Bronchial epithelial cell (primary cell): ENCODE data around the gene ACTN1. TPM values are rescaled to one million over a fixed set of nuclear protein-coding genes. Genes with fewer than 3 reads are reported as not detected.

Experiments used
- DNase-seq: peaks from one replicate; pipeline ENCODE4 v3.0.0-alpha.2; 2010; ENCODE audit warnings: low read depth
- FAIRE-seq: peaks from 2 replicates; lab custom pipeline; 2011; peaks lifted over from hg19 to GRCh38; lab: Jason Lieb, UNC
- H3K27me3 ChIP-seq: 2 replicates; pipeline ENCODE4 v1.5.1; 2011; ENCODE audit warnings: low read length; ENCODE audit not compliant: control insufficient read depth, insufficient read depth
- H3K36me3 ChIP-seq: 2 replicates; pipeline ENCODE4 v1.5.1; 2011; ENCODE audit warnings: low read length; ENCODE audit not compliant: control insufficient read depth, insufficient read depth
- H3K4me3 ChIP-seq: 2 replicates; pipeline ENCODE4 v1.5.1; 2011; ENCODE audit warnings: mild to moderate bottlenecking, low read depth, low read length, control low read depth
- CTCF ChIP-seq: IDR thresholded peaks from 2 replicates; pipeline ENCODE4 v1.5.1; 2011; ENCODE audit warnings: mild to moderate bottlenecking, moderate library complexity, low read length, control low read depth, inconsistent platforms; ENCODE audit not compliant: insufficient read depth, severe bottlenecking
- total RNA-seq: library from RNA; depleted of rRNA; stranded (reverse); fragments of >200 nt; gene quantifications from 2 replicates; pipeline ENCODE4 v1.2.1, GENCODE V29; 2014

ACTN1 gene
- total RNA-seq, 1 donor from 2014 or later: 165 TPM

DNA sequence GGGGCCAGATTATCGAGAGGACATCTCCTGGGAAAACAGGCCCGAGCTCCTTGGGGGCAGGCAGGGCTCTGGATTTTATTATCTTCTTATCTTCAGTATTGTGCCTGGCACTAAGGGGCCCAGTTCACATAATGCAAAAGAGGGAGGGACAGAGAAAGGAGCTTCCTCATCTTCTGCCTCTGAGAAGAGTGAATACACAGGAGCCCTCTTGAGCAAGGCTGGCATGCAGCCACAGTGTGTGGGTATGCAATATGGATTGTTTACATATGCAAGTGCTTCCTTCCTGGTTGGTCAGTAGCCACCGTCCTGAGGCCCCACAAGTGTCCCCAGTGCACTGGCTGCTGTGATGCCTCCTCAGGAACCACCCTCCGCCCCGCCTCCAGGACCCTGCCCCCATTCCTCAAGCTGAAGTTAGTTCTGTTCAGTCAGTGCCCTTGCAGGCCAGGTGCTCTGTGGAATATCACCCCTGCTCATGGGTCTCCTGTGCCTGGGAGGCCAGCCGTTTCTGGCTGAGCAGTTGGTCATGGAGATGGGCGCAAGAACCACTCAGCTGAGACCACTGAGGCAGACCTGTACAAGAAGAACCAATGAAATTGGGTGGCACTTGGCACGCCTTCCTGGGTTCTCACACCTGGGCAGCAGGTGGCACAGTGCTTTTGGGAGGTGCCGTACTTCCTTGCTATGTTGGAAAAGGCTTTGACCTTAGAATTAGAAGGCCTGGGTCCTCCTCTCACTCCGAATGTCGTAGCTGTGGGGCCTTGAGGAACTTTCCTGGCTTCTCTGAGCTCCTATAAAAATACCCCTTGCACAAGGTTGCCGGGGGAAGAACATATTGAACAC lies 35.1 kb upstream of the ACTN1 start:
- Histone ChIP-seq H3K27me3 (no peaks in the 10 kb centered on the region), H3K36me3 (no peaks in the 10 kb centered on the region), H3K4me3 (no peak overlapping the region)
- no peak for TF ChIP-seq CTCF
- FAIRE-seq (no peak), DNase-seq (peak; percentile 81)

DNA sequence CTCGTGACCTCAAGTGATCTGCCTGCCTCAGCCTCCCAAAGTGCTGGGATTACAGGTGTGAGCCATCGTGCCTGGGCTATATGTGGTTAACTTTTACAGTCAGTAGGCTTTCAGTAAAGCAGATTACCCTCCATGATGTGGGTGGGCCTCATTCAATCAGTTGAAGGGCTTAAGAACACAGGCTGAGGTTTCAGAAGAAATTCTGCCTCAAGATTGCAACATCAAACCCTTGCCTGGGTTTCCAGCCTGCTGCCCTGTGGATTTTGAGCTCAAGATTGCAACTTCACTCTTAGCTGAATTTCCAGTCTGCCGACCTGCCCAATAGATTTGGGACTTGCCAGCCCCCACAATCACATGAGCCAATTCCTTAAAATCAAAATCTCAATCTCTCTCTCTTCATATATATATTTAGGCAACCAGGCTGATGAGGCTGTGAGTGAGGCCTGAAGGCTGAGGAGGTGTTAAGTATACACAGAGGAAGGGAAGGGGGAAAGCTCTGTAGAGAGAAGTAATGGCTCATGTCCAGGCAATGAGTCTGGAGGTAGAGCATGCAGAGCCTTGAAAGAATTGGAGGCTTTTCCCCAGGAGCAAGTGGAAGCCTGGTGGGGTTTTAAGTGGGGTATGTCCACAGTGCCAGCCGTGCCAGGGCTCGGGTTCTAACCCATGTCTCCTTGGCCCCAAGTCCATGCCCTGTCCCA lies 33.3 kb upstream of the ACTN1 start:
- no peaks in the 10 kb centered on the region for H3K27me3 ChIP-seq
- peak; percentile 8 for DNase-seq
- H3K36me3 ChIP-seq: no peaks in the 10 kb centered on the region
- no peak for TF ChIP-seq CTCF
- no peak for FAIRE-seq
- H3K4me3 ChIP-seq: no peak overlapping the region

GRCh38 chr14:69010648-69011047 lies 31.5 kb upstream of the ACTN1 start:
- no peak overlapping the region for H3K4me3 ChIP-seq
- no peak for TF ChIP-seq CTCF
- H3K27me3 ChIP-seq: no peaks in the 10 kb centered on the region
- DNase-seq (no peak), FAIRE-seq (no peak)
- no peaks in the 10 kb centered on the region for H3K36me3 ChIP-seq

DNA sequence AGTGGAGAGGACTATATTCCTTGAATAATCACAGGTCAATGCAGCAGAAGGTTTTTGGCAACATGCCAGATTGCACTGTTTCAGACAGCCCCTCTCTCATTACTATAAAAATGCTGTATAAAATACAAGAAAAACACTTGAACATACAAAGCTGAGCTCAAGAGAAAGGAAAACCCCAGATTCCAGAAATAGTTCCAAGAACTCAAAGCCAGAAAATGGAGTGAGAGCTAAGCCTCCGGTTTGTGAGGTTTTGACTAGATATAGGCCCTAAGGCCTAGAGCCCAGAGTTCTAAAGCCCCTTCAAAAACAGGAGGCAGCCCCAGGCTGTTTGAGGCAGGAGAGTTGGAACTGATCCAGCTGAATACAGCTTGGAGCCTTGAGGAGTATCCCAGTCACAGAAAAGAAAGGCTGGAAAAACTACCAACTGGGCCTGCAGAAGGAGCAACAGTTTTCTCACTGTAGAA lies 29.4 kb upstream of the ACTN1 start:
- Histone ChIP-seq H3K27me3 (no peaks in the 10 kb centered on the region), H3K36me3 (no peaks in the 10 kb centered on the region), H3K4me3 (no peak overlapping the region)
- FAIRE-seq (no peak), DNase-seq (no peak)
- TF ChIP-seq CTCF: no peak

- no peak overlapping the region for H3K4me3 ChIP-seq
- no peak for FAIRE-seq
- H3K27me3 ChIP-seq: no peaks in the 10 kb centered on the region
- DNase-seq: no peak
- TF ChIP-seq CTCF: no peak
- no peaks in the 10 kb centered on the region for H3K36me3 ChIP-seq
These were observed 27.2 kb upstream of the ACTN1 start for GRCh38 chr14:69006346-69006745.
